Thoracic aorta (tissue), 2 donors: Measurements from ENCODE around the gene MRGPRG. TPM values are rescaled to one million over a fixed set of nuclear protein-coding genes. Genes with fewer than 3 reads are reported as not detected.

Source experiments
- ATAC-seq: fragments of 150-250 bp; one replicate; pipeline ENCODE4 v1.8.0; 2017; ENCODE audit warnings: low read depth; ENCODE audit not compliant: insufficient number of reproducible peaks, low FRiP score
- DNase-seq: peaks from one replicate; pipeline ENCODE4 v3.0.0-alpha.2; 2020; ENCODE audit warnings: low spot score
- H3K27ac ChIP-seq, 2 donors: fragments of 200-600 bp; sonication (generic); 1 replicate in 1 of 2; 2 replicates in 1 of 2; pipeline ENCODE4 v1.5.1; 2016; ENCODE audit warnings: mild to moderate bottlenecking in 2 of 2, moderate library complexity in 2 of 2
- H3K27me3 ChIP-seq: fragments of 200-600 bp; sonication (generic); replicated peaks from 2 replicates; pipeline ENCODE4 v1.6.0; 2016; ENCODE audit warnings: mild to moderate bottlenecking; ENCODE audit not compliant: insufficient read depth
- H3K36me3 ChIP-seq: fragments of 200-600 bp; sonication (generic); one replicate; pipeline ENCODE4 v1.5.1; 2016
- H3K4me1 ChIP-seq, 2 donors: fragments of 200-600 bp; sonication (generic); 1 replicate in 1 of 2; 2 replicates in 1 of 2; pipeline versions ENCODE4 v1.5.1 to v1.6.0; 2016; ENCODE audit warnings: low read depth in 2 of 2, mild to moderate bottlenecking in 1 of 2; ENCODE audit not compliant: control insufficient read depth in 1 of 2
- H3K4me3 ChIP-seq: fragments of 200-600 bp; sonication (generic); 2 replicates; pipeline ENCODE4 v1.5.1; 2016; ENCODE audit warnings: mild to moderate bottlenecking
- H3K9me3 ChIP-seq: fragments of 200-600 bp; sonication (generic); 2 replicates; pipeline ENCODE4 v1.5.1; 2016
- total RNA-seq, 2 donors: library from RNA; depleted of rRNA; stranded (reverse); fragments of >200 nt; gene quantifications; one replicate each; pipeline versions ENCODE4 v1.1.0 to v1.2.3, GENCODE V29; 2016
- TF ChIP-seq, protein P1 (sequence below): fragments of 200-600 bp; sonication (generic); IDR thresholded peaks from one replicate; pipeline ENCODE4 v1.5.1; 2019; ENCODE audit warnings: antibody characterized with exemption

MRGPRG gene
- total RNA-seq, 2 donors from 2014 or later: not detected

DNA sequence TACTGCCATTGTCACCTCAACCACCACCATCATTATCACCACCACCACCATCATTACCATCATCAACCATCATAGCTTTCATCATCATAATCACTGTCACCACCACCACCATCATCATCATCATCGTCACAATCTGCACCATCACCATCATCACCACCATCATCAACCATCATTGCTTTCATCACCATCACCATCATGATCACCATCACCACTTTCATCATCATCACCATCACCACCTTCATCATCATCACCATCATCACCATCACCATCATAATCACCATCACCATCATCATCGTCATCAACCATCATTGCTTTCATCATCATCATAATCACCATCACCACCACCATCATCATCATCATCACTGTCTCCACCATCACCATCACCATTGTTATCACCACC is 44.8 kb downstream of the MRGPRG start:
- Histone ChIP-seq H3K27me3 (no peaks in the 10 kb centered on the region), H3K36me3 (no peaks in the 10 kb centered on the region), H3K4me3 (no peak overlapping the region), H3K27ac (no peak overlapping the region), H3K4me1 (peaks cover 3 to 17% of the 10 kb centered on the region in 2 donors), H3K9me3 (no peaks in the 10 kb centered on the region)
- ATAC-seq (no peak), DNase-seq (no peak)
- TF ChIP-seq, protein P1, sequence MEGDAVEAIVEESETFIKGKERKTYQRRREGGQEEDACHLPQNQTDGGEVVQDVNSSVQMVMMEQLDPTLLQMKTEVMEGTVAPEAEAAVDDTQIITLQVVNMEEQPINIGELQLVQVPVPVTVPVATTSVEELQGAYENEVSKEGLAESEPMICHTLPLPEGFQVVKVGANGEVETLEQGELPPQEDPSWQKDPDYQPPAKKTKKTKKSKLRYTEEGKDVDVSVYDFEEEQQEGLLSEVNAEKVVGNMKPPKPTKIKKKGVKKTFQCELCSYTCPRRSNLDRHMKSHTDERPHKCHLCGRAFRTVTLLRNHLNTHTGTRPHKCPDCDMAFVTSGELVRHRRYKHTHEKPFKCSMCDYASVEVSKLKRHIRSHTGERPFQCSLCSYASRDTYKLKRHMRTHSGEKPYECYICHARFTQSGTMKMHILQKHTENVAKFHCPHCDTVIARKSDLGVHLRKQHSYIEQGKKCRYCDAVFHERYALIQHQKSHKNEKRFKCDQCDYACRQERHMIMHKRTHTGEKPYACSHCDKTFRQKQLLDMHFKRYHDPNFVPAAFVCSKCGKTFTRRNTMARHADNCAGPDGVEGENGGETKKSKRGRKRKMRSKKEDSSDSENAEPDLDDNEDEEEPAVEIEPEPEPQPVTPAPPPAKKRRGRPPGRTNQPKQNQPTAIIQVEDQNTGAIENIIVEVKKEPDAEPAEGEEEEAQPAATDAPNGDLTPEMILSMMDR: no peak

DNA sequence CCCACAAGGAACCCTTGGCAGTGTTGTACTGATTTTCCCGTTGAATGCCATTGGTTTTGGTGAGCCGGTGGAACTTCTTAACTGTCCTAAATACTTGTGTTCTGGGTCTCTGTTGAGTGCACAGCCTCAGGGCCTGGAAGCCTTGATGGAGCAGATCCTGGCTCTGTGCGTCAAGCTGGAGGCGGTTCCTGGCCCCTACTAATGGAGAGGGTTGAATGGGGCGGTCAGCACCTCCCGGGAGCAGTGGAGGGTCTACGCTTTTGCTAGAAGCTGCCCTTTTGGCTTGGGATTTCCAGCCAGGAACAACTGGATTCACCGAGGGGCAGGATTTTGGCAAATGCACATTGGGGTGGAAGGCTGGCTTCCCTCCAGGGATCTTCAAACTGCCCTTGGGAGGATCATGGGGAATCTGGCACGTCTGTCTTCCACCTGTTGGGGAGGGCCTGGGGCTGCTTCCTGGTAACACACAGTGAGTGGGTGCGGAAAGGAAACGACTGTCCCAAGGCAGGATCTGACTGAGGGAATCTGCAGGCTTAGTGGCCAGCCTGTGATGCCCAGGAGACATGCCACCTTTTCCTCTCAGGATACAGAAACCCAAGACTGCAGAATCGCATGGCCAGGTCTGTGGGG is 46.6 kb downstream of the MRGPRG start:
- H3K4me3 ChIP-seq: no peak overlapping the region
- DNase-seq (no peak), ATAC-seq (no peak)
- H3K27me3 ChIP-seq: no peaks in the 10 kb centered on the region
- H3K4me1 ChIP-seq: peaks cover 3 to 19% of the 10 kb centered on the region in 2 donors
- no peaks in the 10 kb centered on the region for H3K9me3 ChIP-seq
- TF ChIP-seq, protein P1: no peak
- H3K27ac ChIP-seq: no peak overlapping the region
- no peaks in the 10 kb centered on the region for H3K36me3 ChIP-seq

DNA sequence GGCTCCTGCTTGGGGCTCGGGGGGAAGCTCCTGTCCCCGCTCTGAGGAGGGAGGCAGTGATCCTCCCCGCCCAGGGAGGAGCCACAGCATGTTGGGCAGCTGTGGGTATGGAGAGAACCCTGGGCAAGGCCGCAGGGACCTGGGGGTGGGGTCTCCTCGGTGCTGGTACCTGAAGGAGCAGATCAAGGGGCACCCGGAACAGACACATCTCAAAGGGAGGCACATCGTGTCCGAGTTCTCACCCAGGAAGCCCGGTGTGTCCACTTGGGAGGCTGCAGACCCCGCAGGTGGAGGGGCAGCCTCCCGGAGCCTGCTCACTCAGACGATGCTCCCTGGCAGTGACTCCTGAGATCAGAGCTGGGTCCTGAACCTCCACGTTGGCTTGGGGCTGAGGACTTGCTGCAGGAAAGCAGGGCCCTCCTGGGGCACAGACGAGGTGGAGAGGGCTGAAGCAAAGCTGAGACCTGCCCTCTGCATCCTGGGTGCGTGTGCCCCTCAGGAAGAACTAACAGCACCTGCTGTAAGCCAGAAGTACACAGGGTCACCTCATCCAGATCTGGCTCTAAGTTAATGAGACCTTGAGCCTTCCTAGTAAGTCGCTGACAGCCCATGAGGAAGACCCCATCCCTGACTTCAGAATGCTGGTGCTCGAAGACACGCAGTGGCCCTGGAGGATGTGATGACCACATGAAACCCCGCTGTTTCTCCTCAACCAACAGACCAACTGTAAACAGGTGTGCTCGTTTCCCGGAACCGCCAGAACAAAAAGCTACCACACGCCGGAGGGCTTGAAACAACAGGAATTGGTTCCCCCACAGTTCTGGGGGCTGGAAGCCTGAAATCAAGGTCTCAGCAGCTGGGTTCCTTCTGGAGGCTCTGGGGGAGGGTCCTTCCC is 47.6 kb downstream of the MRGPRG start:
- peak overlapping the region; percentile 82 to 85 for H3K27ac ChIP-seq
- H3K36me3 ChIP-seq: no peaks in the 10 kb centered on the region
- H3K4me1 ChIP-seq: peaks cover 3 to 27% of the 10 kb centered on the region in 2 donors
- no peaks in the 10 kb centered on the region for H3K27me3 ChIP-seq
- H3K4me3 ChIP-seq: no peak overlapping the region
- TF ChIP-seq, protein P1: no peak
- no peak for DNase-seq
- no peak for ATAC-seq
- H3K9me3 ChIP-seq: no peaks in the 10 kb centered on the region

DNA sequence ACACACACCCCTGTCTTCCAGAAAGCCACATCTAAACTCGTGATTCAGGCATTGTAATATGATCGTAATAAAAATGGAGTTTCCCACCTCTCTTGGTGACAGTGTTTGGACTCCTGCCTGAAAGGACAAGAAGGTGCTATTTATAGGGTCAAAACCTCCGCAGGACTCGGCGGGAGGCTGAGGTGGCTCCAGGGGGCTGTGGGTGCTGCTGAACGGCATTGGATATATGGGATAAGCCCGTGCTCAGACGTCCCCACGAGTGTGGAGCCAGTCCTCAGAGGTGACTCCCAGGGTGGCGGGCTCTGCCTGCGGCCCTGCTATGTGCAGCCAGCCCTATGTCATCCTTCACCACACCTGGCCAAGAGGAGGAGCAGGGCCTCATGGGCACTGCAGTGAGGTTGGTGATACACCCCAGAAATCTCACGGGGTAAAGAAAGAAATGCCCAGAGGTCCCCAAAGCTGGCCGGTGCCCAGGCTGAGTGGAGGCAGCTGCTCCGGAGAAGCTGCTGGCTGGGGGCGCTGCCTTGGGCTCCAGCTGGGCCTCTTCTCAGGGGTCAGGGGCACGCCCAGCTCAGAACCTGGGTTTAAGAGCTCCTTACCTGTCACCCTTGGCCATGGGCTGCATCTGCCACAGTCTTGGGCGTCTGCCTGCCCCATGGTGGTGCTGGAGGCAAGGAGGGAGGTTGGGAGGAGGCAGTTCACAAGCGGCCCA is 48.4 kb downstream of the MRGPRG start:
- ATAC-seq (peak; percentile 40), DNase-seq (no peak)
- Histone ChIP-seq H3K9me3 (no peaks in the 10 kb centered on the region), H3K27ac (peak overlapping the region; percentile 82 to 85), H3K4me3 (peak overlapping the region; percentile 71), H3K36me3 (no peaks in the 10 kb centered on the region), H3K27me3 (no peaks in the 10 kb centered on the region), H3K4me1 (peaks cover 6 to 34% of the 10 kb centered on the region in 2 donors)
- TF ChIP-seq, protein P1: no peak
